ENCODE data around the gene TECR.
"Not testable (repeated sequence)": the region's sequence is repeated elsewhere in the genome, so short reads cannot be mapped to it uniquely, and the experiment has no call there.

Gene TECR

DNA sequence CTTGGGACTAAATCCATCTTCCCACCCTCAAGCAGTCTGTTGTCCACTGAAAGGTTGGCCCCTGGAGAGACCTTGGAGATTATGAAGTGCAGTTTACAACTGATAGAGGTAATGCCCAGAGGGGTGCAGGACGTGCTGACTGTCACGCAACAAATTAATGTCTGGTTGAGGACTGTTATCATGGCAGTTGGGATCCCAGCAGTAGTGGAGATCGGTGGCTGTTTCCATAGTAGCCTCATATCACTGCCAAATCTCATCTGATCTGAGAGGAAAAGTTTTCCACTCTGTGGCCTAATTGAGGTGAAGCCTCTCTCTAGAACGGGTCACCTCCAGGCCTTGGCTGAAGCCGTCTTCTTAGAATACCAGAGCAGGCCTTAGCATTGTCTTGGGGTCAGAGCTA is 4.1 kb downstream of the TECR start:
- DNase-seq (ENCODE audit: low read depth in 4 of 4, low spot score in 1 of 4), result no peak

DNA sequence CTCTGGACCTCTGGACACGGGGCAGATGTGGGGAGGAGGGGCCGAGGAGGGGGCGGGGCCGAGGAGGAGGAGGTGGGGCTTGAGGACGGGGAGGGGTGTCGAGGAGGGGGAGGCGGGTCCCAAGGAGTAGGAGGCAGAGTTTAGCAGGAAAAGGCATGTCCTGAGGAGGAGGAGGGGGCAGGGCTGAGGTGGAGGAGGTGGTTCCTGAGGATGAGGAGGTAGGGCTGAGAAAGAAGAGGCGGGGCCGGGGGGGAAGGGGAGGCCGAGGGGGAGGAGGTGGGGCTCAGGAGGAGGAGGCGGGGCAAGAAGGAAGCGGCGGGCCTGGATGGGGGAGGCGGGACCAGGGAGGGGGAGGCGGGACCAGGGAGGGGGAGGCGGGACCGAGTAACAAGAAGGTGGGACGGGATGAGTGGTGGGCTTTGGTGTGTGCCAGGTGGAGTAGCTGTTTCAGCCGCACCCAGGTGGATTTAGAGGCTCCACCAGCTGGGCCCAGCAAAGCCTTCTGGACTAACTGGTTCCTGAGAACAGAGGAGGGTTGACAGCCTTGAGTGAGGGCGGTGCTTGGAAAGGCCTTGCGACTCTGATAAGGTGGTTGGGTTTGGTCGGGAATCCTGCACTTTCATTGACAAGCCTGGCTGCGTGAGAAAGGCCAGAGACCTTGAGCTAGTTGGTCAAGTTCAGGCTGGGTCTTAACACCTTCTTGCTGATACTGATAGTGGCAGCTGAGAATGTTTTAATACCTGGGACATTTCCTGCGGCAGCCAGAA is 7.7 kb downstream of the TECR start:
- peak in 2 of 4 experiments; percentile 29 to 34 for DNase-seq (ENCODE audit: low read depth in 4 of 4, low spot score in 1 of 4)

- no peak for DNase-seq (ENCODE audit: low read depth in 4 of 4, low spot score in 1 of 4)
These were observed 11.5 kb downstream of the TECR start for GRCh38 chr19:14540741-14541525.

GRCh38 chr19:14541979-14542378 is 12.6 kb downstream of the TECR start:
- DNase-seq (ENCODE audit: low read depth in 4 of 4, low spot score in 1 of 4), result not testable (repeated sequence)

GRCh38 chr19:14542711-14543328 is 13.4 kb downstream of the TECR start:
- no peak for DNase-seq (ENCODE audit: low read depth in 4 of 4, low spot score in 1 of 4)

DNA sequence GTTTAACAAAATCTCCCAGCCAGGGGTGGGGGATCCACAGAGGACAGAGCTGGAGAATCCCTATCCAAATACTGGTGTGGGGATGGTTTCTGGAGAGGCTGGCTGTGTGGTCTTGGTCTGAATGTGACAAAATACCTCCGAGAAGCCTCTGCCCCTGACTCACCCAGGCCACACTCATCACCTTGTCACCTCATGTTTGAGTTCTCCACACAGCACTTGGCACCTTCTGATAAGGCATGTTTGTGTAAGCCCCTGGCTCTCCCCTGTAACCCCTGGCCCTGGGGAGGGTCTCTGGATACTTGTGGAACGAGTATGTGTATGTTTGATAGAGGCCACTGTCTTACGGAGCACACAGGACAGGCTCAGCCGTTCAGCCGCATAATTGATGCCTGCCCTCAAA is 14.7 kb downstream of the TECR start:
- DNase-seq (ENCODE audit: low read depth in 4 of 4, low spot score in 1 of 4), result no peak

GRCh38 chr19:14544977-14545715 is 15.8 kb downstream of the TECR start:
- DNase-seq (ENCODE audit: low read depth in 4 of 4, low spot score in 1 of 4), result no peak

GRCh38 chr19:14545716-14546082 is 16.3 kb downstream of the TECR start:
- DNase-seq (ENCODE audit: low read depth in 4 of 4, low spot score in 1 of 4), result no peak

DNA sequence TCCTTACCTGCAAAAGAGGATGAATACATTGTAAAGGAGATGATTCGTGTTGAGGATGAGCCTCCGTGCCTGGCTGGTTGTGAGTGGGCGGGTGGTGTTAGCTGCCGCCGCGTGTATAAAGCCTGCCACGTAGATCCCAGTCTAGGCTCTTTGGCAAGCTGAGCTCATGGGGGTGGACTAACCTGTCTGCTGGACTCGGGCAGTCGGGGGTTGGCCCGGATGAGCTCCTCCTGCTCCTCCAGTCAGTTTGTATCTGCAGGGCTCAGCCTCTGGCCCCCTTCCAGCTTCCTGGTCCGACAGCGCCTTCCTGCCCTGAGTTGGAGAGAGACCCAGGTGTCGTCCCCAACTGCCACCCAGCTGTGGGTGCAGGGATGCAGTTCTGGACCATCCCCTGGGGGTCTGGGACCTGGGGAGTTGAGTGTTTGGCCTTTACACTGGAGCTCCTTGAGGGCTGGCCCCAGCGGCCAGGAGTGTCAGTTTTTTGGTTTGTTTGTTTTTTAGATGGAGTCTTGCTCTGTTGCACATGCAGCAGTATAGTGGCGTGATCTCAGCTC is 20.9 kb downstream of the TECR start:
- DNase-seq (ENCODE audit: low read depth in 4 of 4, low spot score in 1 of 4), result no peak

- peak in 3 of 4 experiments; percentile 25 to 53 (median 48) for DNase-seq (ENCODE audit: low read depth in 4 of 4, low spot score in 1 of 4)
These were observed 22.0 kb downstream of the TECR start for GRCh38 chr19:14551134-14552005.

DNA sequence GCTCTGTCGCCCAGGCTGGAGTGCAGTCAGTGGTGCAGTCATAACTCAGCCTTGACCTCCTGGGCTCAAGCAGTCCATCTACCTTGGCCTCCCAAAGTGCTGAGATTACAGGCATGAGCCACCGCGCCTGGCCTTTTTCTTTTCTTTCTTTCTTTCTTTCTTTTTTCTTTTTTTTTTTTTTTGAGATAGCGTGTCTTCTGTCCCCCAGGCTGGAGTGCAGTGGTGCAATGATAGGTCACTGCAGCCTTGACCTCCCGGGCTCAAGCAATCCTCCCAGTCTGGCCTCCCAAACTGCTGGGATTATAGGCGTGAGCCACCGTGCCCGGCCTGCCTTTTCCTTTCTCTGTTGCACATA is 22.6 kb downstream of the TECR start:
- not testable (repeated sequence) for DNase-seq (ENCODE audit: low read depth in 4 of 4, low spot score in 1 of 4)

- no peak for DNase-seq (ENCODE audit: low read depth in 4 of 4, low spot score in 1 of 4)
These were observed 23.9 kb downstream of the TECR start for GRCh38 chr19:14553042-14553938.

DNA sequence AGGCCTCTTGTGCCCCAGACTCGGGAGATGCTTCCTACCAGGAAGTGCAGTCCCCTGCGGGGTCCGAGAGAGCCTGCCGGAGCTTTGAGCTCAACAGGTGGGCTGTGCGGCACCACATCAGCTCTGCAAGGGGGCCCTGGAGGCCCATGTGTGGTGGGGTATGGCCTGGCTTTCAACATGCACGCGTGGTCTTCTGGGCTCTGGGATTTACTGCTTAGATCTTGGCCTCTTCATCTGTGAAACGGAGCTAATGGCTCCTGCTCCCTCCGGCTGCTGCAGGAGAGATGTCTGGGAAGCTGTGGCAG is 24.5 kb downstream of the TECR start:
- DNase-seq (ENCODE audit: low read depth in 4 of 4, low spot score in 1 of 4), result no peak

DNA sequence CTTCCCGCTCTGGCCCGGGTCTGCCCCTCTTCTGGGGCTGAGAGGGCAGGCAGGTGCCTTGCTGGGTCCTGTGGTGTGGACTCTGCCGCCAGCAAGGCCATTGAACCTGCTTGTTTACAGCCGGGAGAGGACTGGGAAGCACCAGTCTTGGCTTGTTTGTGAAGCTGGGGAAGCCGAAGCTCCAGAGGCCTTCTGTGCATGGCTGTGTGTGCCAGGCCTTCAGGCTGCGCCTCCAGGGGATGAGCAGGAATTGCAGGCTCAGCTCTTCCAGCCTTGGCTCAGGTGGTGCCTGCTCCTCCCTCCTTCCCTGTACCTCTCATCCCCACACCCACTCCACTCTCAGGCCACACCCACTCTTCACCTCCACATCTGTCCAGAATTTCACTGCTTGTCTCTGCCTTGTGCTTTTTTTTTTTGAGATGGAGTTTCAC is 25.0 kb downstream of the TECR start:
- DNase-seq (ENCODE audit: low read depth in 4 of 4, low spot score in 1 of 4), result no peak

GRCh38 chr19:14555918-14556661 is 26.7 kb downstream of the TECR start:
- no peak for DNase-seq (ENCODE audit: low read depth in 4 of 4, low spot score in 1 of 4)

GRCh38 chr19:14556662-14557188 is 27.3 kb downstream of the TECR start:
- DNase-seq (ENCODE audit: low read depth in 4 of 4, low spot score in 1 of 4), result peak; percentile 38 to 72 (median 66)

DNA sequence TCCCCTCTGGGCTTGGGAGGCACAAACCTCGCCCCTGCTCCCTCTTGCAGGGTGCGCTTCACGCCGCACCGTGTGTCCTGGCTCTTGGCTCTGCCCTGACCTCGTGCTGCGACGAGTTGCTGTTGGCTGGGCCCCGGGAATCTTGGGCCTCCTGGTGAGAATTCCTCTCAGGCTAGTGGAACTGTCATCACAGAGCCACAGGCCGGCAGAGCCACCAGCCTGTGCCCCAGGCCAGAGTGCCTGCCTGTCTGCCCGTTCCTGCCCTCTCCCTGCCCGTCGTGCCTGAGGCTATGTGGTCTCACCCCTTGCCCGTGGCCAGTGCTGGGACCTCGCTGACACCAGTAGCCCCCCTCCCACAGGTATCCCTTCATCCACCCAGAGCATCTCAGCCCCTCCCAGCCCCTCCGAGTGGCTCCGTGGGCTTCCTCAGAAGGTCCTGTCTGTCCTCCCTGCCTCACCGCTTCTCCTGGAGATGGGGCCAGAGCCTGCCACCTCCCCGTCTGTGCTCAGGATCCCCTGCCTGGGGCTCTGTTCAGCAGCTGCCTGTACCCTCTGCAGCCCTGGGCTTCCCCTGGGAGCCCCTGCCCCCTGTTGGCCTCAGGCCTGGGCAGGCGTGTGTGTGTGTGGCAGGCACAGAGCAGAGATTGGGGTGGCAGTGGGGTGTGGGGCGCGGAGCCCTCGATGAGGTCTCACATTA is 29.1 kb downstream of the TECR start:
- DNase-seq (ENCODE audit: low read depth in 4 of 4, low spot score in 1 of 4), result no peak

All from stimulated activated CD4-positive, alpha-beta T cell treated with anti-CD3 and anti-CD28 coated beads, Interleukin-1b, Interleukin-23, amount 100 ng/mL, for 24 hours (primary cell).